Fibroblast of pulmonary artery (primary cell): ENCODE measurements around the gene COX7A1.
A peak's percentile ranks its signal among the peaks of the same experiment; 100 is the strongest.
"Not testable (repeated sequence)": the region's sequence is repeated elsewhere in the genome, so short reads cannot be mapped to it uniquely, and the experiment has no call there.

Experiments used
- DNase-seq: peaks from one replicate; pipeline ENCODE4 v3.0.0-alpha.2; 2010; ENCODE audit warnings: low read depth
- H3K4me3 ChIP-seq: replicated peaks from 2 replicates; pipeline ENCODE4 v1.5.1; 2011; ENCODE audit warnings: low read depth, mild to moderate bottlenecking, control low read depth, low read length, moderate library complexity
- TF ChIP-seq, protein P1 (sequence below): IDR thresholded peaks from 2 replicates; pipeline ENCODE4 v1.5.1; 2011; ENCODE audit warnings: mild to moderate bottlenecking, control low read depth, low read length, inconsistent platforms; ENCODE audit errors: missing control alignments

The COX7A1 gene

DNA sequence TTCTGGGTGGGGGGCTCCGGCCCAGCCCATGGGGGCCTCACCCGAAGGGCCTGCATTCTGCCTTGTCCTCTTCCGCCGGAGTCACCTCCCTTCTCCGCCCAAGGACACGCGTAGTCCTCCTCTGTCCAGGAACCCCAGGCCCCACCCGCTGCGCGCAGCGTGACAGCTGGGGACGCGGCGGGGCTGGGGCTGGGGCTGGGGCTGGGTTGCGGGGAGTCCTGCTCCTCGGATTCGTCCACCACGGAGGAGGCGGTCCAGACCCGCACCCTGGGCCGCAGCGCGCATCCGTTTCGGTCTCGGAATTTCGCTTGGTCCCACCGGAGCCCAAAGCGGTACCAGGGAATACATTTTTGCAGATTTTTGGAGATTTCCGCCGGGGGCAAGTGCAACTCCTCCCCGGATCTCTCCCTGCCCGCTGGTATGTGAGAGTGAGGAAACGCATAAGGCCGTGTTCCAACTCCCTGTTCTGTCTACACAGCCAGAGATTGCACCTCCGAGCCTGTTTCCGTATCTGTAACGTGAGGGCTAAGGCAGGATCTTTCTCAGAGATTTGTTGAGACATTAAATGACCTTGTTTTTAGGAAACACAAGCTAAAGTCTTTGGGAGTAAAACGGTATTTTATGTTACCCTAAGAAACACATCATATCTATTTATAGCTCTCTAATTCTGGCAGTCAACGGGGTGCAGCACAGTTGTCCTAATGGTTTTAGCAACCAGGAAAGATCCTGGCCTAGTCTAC is at the start of gene COX7A1:
TSS of gene COX7A1 (minus strand) at position 96 of the 740 bp plus-strand sequence. CDS start at position 56, 40 bp downstream.
- peak within 1 kb of the TSS; percentile 53 for H3K4me3 ChIP-seq
- DNase-seq = peak; percentile 68

DNA sequence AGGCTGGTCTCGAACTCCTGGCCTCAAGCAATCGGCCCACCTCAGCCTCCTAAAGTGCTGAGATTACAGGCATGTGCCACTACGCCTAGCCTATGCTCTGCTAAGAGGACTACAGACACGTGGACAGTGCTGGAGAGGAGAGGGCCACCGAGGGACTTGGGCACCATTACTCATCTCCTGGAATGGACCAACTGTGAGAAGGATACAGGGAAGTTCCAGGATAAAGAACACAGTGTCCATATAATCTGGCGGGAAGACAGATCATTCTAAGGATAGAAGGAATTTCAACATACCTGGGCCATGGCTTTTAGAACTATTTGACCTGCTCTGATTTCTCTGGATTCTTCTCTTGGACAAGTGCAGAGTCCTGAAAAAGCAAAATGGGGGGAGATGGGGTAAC is 49.4 kb upstream of the COX7A1 start:
- DNase-seq = no peak
- no peak overlapping the region for H3K4me3 ChIP-seq
- TF ChIP-seq, protein P1, sequence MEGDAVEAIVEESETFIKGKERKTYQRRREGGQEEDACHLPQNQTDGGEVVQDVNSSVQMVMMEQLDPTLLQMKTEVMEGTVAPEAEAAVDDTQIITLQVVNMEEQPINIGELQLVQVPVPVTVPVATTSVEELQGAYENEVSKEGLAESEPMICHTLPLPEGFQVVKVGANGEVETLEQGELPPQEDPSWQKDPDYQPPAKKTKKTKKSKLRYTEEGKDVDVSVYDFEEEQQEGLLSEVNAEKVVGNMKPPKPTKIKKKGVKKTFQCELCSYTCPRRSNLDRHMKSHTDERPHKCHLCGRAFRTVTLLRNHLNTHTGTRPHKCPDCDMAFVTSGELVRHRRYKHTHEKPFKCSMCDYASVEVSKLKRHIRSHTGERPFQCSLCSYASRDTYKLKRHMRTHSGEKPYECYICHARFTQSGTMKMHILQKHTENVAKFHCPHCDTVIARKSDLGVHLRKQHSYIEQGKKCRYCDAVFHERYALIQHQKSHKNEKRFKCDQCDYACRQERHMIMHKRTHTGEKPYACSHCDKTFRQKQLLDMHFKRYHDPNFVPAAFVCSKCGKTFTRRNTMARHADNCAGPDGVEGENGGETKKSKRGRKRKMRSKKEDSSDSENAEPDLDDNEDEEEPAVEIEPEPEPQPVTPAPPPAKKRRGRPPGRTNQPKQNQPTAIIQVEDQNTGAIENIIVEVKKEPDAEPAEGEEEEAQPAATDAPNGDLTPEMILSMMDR = no peak

More for the DNA sequence above, at the start of gene COX7A1:
- TF ChIP-seq, protein P1 = no peak

DNA sequence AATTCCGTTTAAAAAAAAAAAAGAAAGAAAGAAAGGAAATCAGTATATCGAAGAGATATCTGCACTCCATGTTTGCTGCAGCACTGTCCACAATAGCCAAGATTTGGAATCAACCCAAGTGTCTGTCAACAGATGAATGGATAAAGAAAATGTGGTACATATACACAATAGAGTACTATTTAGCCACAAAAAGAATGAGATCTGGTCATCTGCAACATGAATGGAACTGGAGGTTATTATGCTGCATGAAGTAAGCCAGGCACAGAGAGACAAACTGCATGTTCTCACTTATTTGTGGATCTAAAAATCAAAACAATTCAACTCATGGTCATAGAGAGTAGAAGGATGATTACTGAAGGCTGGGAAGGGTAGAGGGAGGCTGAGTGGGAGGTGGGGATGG is 45.9 kb upstream of the COX7A1 start:
- TF ChIP-seq, protein P1 = no peak
- peak; percentile 18 for DNase-seq
- no peak overlapping the region for H3K4me3 ChIP-seq

DNA sequence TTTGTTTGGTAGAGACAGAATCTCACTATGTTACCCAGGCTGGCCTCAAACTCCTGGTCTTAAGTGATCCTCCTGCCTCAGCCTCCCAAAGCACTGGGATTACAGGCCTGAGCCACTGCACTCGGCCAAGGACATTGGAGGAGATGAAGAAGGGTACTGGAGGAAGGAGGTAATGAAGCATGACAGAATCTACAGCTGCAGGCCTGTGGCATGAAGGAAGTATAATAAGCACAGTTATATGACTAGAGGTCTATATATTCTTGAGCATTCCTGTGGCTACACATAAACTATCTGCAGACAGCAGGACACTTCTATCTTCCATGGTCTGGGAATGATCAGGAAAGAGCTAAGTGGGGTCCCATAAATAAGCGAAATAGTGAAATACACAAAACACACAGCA is 44.0 kb upstream of the COX7A1 start:
- no peak overlapping the region for H3K4me3 ChIP-seq
- TF ChIP-seq, protein P1 = no peak
- no peak for DNase-seq

DNA sequence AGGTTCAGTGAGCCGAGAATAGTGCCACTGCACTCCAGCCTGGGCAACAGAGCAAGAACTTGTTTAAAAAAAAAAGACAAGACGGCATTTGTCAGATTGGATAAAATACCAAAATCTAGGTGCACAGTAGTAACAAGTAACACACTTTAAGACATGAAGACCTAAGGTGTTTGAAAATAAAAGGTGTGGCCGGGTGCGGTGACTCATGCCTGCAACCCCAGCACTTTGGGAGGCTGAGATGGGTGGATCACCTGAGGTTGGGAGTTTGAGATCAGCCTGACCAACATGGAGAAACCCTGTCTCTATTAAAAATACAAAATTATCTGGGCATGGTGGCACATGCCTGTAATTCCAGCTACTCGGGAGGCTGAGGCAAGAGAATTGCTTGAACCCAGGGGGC is 34.5 kb upstream of the COX7A1 start:
- DNase-seq, H3K4me3 ChIP-seq: not testable (repeated sequence)

DNA sequence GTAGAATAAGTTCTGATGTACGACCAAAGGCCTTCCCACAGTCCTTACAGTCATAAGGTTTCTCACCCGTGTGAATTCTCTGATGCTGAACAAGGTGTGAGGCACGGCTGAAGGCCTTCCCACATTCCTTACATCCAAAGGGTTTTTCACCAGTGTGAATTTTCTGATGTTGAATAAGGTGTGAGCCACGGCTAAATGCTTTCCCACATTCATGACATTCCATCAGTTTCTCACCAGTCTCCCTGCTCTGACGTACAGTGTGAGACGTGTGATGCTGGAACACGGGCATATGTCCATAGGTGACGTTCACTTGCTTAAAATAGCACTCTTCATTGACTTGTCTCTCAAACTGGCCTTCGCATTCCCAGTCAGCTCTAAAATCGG is 31.0 kb upstream of the COX7A1 start:
- DNase-seq = no peak
- no peak overlapping the region for H3K4me3 ChIP-seq
- TF ChIP-seq, protein P1 = no peak

DNA sequence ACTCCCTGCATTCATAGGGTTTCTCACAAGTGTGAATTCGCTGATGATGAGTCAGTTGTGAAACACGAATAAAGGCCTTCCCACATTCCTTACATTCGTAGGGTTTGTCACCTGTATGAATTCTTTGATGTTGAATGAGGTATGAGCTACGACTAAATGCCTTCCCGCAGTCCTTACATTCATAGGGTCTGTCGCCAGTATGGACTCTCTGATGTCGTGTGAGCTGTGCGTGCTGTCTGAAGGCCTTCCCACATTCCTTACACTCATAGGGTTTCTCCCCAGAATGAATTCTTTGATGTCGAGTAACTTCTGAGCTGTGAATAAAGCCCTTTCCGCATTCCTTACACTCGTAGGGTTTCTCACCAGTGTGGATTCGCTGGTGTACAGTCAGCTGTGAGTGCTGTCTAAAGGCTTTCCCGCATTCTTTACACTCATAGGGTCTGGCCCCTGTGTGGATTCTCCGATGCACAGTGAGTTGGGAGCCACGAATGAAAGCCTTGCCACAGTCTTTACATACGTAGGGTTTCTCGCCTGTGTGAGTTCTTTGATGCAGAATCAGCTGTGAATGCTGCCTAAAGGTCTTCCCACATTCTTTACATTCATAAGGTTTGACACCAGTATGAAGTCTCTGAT is 30.5 kb upstream of the COX7A1 start:
- peak; percentile 11 for DNase-seq
- no peak overlapping the region for H3K4me3 ChIP-seq
- TF ChIP-seq, protein P1 = no peak

DNA sequence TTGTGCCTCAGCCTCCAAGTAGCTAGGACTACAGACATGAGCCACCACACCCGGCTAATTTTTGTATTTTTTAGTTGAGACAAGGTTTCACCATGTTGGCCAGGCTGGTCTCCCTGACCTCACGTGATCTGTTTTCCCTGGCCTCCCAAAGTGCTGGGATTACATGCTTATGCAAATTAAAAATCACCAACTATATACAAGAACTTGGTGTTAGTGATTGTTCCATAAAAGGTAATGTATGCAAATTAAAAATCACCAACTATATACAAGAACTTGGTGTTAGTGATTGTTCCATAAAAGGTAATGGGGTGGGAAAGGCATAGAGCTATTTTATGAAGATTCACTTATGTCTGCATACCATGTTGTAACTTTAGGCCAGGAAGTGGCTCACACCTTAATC is 26.8 kb upstream of the COX7A1 start:
- H3K4me3 ChIP-seq, DNase-seq: not testable (repeated sequence)

DNA sequence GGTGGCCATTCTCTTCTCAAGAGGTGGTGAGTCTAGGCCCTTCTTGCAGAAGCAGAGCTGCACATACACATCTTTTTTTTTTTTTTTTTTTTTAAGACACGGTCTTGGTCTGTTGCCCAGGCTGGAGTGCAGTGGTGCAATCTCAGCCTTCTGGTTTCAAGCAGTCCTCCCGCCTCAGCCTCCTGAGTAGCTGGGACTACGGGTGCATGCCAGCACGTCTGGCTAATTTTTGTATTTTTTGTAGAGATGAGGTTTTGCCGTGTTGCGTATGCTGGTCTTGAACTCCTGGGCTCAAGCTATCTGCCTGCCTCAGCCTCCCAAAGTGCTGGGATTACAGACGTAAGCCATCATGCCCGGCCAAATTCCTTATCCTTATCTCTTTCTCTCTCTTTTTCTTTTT is 21.6 kb upstream of the COX7A1 start:
- not testable (repeated sequence) for DNase-seq, H3K4me3 ChIP-seq
